Pancreas (tissue), 10 donors: ENCODE data around the gene NKD1. TPM values are rescaled to one million over a fixed set of nuclear protein-coding genes. Genes with fewer than 3 reads are reported as not detected.

Experiments
- ATAC-seq, 4 donors: fragments of 200-7000 bp; cut with Tn5 transposase; one replicate each; pipeline versions ENCODE4 v1.8.0 to v1.9.1; 2020; ENCODE audit warnings: mild to moderate bottlenecking in 4 of 4, moderate library complexity in 4 of 4
- DNase-seq, 6 donors: peaks; one replicate each; pipeline ENCODE4 v3.0.0-alpha.2; 2020
- FAIRE-seq: peaks from 2 replicates; lab custom pipeline; 2012; peaks lifted over from hg19 to GRCh38; lab: Jason Lieb, UNC
- H3K27ac ChIP-seq, 4 donors: fragments of 200-600 bp; sonication (generic); 1 replicate in 3 of 4; 2 replicates in 1 of 4; pipeline versions ENCODE4 v1.5.0 to v1.8.0; 2020
- H3K27me3 ChIP-seq, 4 donors: fragments of 200-600 bp; one replicate each; pipeline ENCODE4 v1.8.0; 2021
- H3K36me3 ChIP-seq, 3 donors: fragments of 200-600 bp; sonication (generic) in 1 of 3; one replicate each; pipeline versions ENCODE4 v1.5.0 to v1.8.0; 2020 to 2021
- H3K4me1 ChIP-seq, 3 donors: fragments of 200-600 bp; one replicate each; pipeline ENCODE4 v1.8.0; 2021
- H3K4me3 ChIP-seq, 4 donors: fragments of 200-600 bp; sonication (generic) in 2 of 4; one replicate each; pipeline versions ENCODE4 v1.5.0 to v1.8.0; 2020 to 2021
- H3K9me3 ChIP-seq, 4 donors: fragments of 200-600 bp; one replicate each; pipeline ENCODE4 v1.8.0; 2021
- WGBS, 2 donors: extraction: QIAGEN DNeasy Blood & Tissue Kit; methylation state at CpG; one replicate each; pipeline ENCODE4 v1.1.7; 2013; 5-methylcytosine and 5-hydroxymethylcytosine counted together
- intact Hi-C, 3 donors: fragments of 100-400 bp; cut with DNase I; formaldehyde crosslinking; loops; one replicate each; pipeline versions ENCODE4 v1.11.1 to v1.14.2; 2022
- polyA plus RNA-seq, 2 donors: library from polyadenylated mRNA; stranded (reverse); fragments of 200-250 nt; gene quantifications; one replicate each; pipeline ENCODE4 v1.2.3, GENCODE V29; 2013
- total RNA-seq, 6 donors: library from RNA; stranded (reverse); fragmentation: NEBNext Ultra II Directional in 4 of 6; extraction: Animal tissue kit (Norgen Biotek cat#: 25700) in 4 of 6; gene quantifications; one replicate each; pipeline versions ENCODE4 v1.2.1 to v1.2.4, GENCODE V29; 2021 to 2023
- TF ChIP-seq, protein P1 (sequence below), 4 donors: fragments of 200-600 bp; sonication (generic) in 3 of 4; IDR thresholded peaks; one replicate each; pipeline versions ENCODE4 v1.5.0 to v1.8.0; 2021; ENCODE audit warnings: antibody characterized with exemption in 4 of 4
- donor health status: healthy with polysubstance abuse.
- donor health status: DM: no; HTN: no; CAD: no; lungs with moderate emphysema.
- donor health status: DM: no; HTN: no; CAD: no.
- donor health status: control.
- donor health status: control.
- donor health status: Bipolar disorder and iron deficiency.
- donor health status: DM: yes; HTN: yes; CAD: no.
- donor health status: DM: no; HTN: no; CAD: no.
- donor health status: DM: no; HTN: no; CAD: no.
- donor health status: DM: yes; HTN: yes; CAD: no.

Gene NKD1
- total and polyA plus RNA-seq, 8 donors = 0.45 to 5.8 (median 4.4) TPM

DNA sequence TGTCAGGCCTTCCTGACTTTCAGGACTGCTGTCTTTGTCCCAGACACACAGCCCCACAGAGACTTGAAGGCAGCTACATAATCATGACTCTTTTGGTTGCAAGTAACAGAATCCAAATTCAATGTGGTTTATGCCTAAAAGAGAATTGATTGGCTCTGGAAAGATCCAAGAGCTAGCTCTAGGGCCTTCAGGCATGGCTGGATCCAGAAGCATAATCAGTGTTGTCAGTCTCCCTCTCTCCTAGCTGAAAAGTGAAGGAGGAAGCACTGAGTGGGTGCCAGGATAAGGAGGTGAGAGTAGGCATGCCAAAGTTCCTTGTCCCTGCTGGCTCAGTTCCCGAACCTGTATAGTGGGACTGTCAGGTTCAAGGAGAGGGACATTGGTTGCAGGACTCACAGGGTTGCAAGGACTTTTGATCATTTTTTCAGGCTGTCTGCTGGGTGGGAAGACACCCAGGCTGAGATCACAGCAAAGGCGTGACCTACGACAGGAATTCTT is 107.4 kb downstream of the NKD1 start:
- DNase-seq = peak in 2 of 6 donors; percentile 34 to 50

DNA sequence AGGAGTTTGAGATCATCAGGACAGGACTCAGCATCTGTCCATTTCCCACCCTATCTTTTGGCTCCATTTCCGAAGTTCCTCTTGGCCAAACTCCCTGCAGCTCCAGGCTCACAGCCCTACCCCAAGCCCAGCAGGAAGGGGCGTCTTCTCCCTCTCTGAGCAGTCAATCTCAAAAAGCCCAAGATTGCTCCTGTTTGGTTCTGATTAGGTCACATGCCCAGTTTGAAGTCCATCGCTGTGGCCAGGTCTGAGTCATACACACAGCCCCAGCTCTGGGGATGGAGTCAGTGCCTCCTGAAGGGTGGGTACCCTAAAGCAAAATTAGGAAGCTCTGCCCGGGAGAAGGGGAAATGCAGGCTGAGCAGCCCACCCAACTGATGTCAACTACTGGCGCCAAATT is 109.0 kb downstream of the NKD1 start:
- no peaks in the 10 kb centered on the region for H3K36me3 ChIP-seq
- peak in 5 of 6 donors; percentile 82 to 92 (median 85) for DNase-seq
- H3K27me3 ChIP-seq = no peaks in the 10 kb centered on the region
- peak; percentile 77 to 84 (median 81) for ATAC-seq
- H3K4me3 ChIP-seq = no peak overlapping the region
- H3K9me3 ChIP-seq = no peaks in the 10 kb centered on the region
- FAIRE-seq = no peak
- TF ChIP-seq, protein P1, sequence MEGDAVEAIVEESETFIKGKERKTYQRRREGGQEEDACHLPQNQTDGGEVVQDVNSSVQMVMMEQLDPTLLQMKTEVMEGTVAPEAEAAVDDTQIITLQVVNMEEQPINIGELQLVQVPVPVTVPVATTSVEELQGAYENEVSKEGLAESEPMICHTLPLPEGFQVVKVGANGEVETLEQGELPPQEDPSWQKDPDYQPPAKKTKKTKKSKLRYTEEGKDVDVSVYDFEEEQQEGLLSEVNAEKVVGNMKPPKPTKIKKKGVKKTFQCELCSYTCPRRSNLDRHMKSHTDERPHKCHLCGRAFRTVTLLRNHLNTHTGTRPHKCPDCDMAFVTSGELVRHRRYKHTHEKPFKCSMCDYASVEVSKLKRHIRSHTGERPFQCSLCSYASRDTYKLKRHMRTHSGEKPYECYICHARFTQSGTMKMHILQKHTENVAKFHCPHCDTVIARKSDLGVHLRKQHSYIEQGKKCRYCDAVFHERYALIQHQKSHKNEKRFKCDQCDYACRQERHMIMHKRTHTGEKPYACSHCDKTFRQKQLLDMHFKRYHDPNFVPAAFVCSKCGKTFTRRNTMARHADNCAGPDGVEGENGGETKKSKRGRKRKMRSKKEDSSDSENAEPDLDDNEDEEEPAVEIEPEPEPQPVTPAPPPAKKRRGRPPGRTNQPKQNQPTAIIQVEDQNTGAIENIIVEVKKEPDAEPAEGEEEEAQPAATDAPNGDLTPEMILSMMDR (IDR thresholded peaks at IDR 0.05) = no peak
- intact Hi-C loops = no loop called here
- H3K27ac ChIP-seq = peak overlapping the region in 1 of 4 donors; percentile 34
- WGBS, 2 donors = 37 to 45% methylated on average over 5 of the region's 5 CpGs
- H3K4me1 ChIP-seq = peaks cover 18 to 31% (median 30%) of the 10 kb centered on the region in 3 donors

More for the DNA sequence above, 107.4 kb downstream of the NKD1 start:
- TF ChIP-seq, protein P1 (IDR thresholded peaks at IDR 0.05) = no peak
- Histone ChIP-seq H3K9me3 (no peaks in the 10 kb centered on the region), H3K4me3 (peak overlapping the region in 2 of 4 donors; percentile 15 to 38), H3K4me1 (peaks cover 18 to 31% (median 30%) of the 10 kb centered on the region in 3 donors), H3K36me3 (no peaks in the 10 kb centered on the region), H3K27me3 (no peaks in the 10 kb centered on the region), H3K27ac (peak overlapping the region in 3 of 4 donors; percentile 22 to 64 (median 58))
- intact Hi-C loops = no loop called here
- ATAC-seq (peak in 1 of 4 donors; percentile 1), FAIRE-seq (no peak)
- 52 to 53% methylated on average over 3 of the region's 3 CpGs for WGBS, 2 donors

DNA sequence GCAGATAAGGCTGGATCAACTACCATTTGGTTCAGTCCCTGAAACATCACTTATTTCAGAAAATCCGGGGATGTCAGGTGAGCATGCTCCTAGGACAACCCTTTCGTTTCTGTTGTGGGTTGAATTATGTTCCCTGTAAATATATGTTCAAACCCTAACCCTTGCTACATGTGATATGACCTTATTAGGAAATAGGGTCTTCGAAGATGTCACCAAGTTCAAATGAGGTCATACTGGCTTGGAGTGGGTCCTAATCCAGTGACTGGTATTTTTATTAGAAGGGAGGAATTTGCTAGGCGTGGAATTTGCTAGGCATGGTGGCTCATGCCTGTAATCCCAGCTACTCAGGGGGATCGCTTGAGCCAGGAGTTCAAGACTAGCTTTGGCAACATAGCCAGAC is 111.6 kb downstream of the NKD1 start:
- intact Hi-C loops = loop anchor here in 2 of 3 donors (5.0 to 10.0 kb wide), 3 partner anchors 115 to 278 kb away; partner anchors contain the start of gene NKD1 (in 1 of the 2)

DNA sequence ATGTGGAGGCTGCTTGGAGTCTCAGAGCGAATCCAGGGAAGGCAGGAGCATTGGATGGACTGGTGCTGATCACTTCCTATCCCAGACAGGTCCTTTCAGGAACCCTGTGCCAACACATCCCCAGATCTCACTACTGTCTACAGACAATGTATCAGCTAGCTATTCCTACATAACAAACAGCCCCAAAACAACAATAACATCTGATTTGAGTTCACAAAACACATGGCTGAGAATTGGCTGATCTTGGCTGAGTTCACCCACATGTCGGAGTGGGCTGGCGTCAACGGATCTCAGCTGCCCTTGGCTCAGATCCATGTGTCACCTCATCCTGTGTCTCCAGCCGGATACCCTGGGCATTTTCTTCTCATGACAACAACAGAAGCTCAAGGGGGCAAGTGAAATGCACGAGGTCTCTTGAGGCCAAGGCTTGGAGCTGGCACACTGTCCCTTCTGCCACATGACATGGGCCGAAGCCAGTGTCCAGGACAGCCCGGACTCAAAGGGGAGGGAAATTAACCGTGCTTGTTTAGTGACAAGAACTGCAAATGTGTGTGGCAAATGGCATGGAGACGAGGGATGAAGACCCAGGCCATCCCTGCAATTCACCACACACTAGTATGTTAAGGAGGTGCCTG is 114.2 kb downstream of the NKD1 start:
- H3K4me3 ChIP-seq = no peak overlapping the region
- ATAC-seq (no peak), DNase-seq (no peak), FAIRE-seq (no peak)
- H3K36me3 ChIP-seq = no peaks in the 10 kb centered on the region
- H3K4me1 ChIP-seq = peaks cover 3 to 6% (median 3%) of the 10 kb centered on the region in 3 donors
- TF ChIP-seq, protein P1 (IDR thresholded peaks at IDR 0.05) = no peak
- no peak overlapping the region for H3K27ac ChIP-seq
- WGBS, 2 donors = 57 to 64% methylated on average over 10 of the region's 10 CpGs
- H3K9me3 ChIP-seq = no peaks in the 10 kb centered on the region
- intact Hi-C loops = loop anchor here in 2 of 3 donors (5.0 to 10.0 kb wide), 3 partner anchors 118 to 280 kb away; partner anchors contain the start of gene NKD1 (in 1 of the 2)
- no peaks in the 10 kb centered on the region for H3K27me3 ChIP-seq

More for the DNA sequence above, 111.6 kb downstream of the NKD1 start:
- Histone ChIP-seq H3K27me3 (no peaks in the 10 kb centered on the region), H3K36me3 (no peaks in the 10 kb centered on the region), H3K4me1 (peaks cover 14 to 22% (median 20%) of the 10 kb centered on the region in 3 donors), H3K27ac (no peak overlapping the region), H3K4me3 (no peak overlapping the region), H3K9me3 (no peaks in the 10 kb centered on the region)
- TF ChIP-seq, protein P1 (IDR thresholded peaks at IDR 0.05) = no peak
- DNase-seq = no peak
- no peak for ATAC-seq
- no peak for FAIRE-seq
- WGBS, 2 donors = 83 to 88% methylated on average over 5 of the region's 5 CpGs
